RKO (cell line): Measurements from ENCODE around the gene LRMDA.

ENCODE experiments used
- DNase-seq: peaks from one replicate; pipeline ENCODE4 v3.0.0-alpha.2; 2016; ENCODE audit warnings: low spot score

Gene LRMDA

GRCh38 chr10:75646218-75646915 lies 214.9 kb downstream of the LRMDA start:
- no peak for DNase-seq

GRCh38 chr10:75646916-75647315 lies 215.5 kb downstream of the LRMDA start:
- no peak for DNase-seq

- no peak for DNase-seq
These were observed 216.3 kb downstream of the LRMDA start for GRCh38 chr10:75647675-75648074.

- DNase-seq: no peak
These were observed 216.9 kb downstream of the LRMDA start for GRCh38 chr10:75648351-75648750.

- DNase-seq: no peak
These were observed 217.4 kb downstream of the LRMDA start for GRCh38 chr10:75648854-75649253.

- DNase-seq: no peak
These were observed 218.0 kb downstream of the LRMDA start for GRCh38 chr10:75649466-75649865.

- DNase-seq: no peak
These were observed 219.2 kb downstream of the LRMDA start for GRCh38 chr10:75650648-75651047.

- DNase-seq: no peak
These were observed 220.0 kb downstream of the LRMDA start for GRCh38 chr10:75651417-75651816.

- DNase-seq: no peak
These were observed 220.8 kb downstream of the LRMDA start for GRCh38 chr10:75652146-75652740.

- no peak for DNase-seq
These were observed 222.3 kb downstream of the LRMDA start for GRCh38 chr10:75653761-75654160.

GRCh38 chr10:75654171-75654771 lies 222.8 kb downstream of the LRMDA start:
- DNase-seq: no peak

- DNase-seq: no peak
These were observed 223.3 kb downstream of the LRMDA start for GRCh38 chr10:75654772-75655171.

- DNase-seq: no peak
These were observed 224.5 kb downstream of the LRMDA start for GRCh38 chr10:75655791-75656451.

GRCh38 chr10:75657351-75657750 lies 225.9 kb downstream of the LRMDA start:
- no peak for DNase-seq

GRCh38 chr10:75658036-75658435 lies 226.6 kb downstream of the LRMDA start:
- DNase-seq: no peak

GRCh38 chr10:75658496-75658895 lies 227.1 kb downstream of the LRMDA start:
- DNase-seq: no peak

- DNase-seq: no peak
These were observed 227.5 kb downstream of the LRMDA start for GRCh38 chr10:75658915-75659314.

GRCh38 chr10:75660823-75661222 lies 229.4 kb downstream of the LRMDA start:
- no peak for DNase-seq

- no peak for DNase-seq
These were observed 231.3 kb downstream of the LRMDA start for GRCh38 chr10:75662715-75663114.

- DNase-seq: no peak
These were observed 232.7 kb downstream of the LRMDA start for GRCh38 chr10:75663947-75664664.

- no peak for DNase-seq
These were observed 233.5 kb downstream of the LRMDA start for GRCh38 chr10:75664968-75665367.

GRCh38 chr10:75665707-75666106 lies 234.3 kb downstream of the LRMDA start:
- no peak for DNase-seq
